Adrenal gland (tissue), 12 donors: Measurements from ENCODE around the gene RNF8. TPM values are rescaled to one million over a fixed set of nuclear protein-coding genes. Genes with fewer than 3 reads are reported as not detected.

Source experiments
- DNase-seq, 7 donors: peaks; one replicate each; pipeline ENCODE4 v3.0.0-alpha.2; 2019 to 2020
- H3K27ac ChIP-seq, 5 donors: fragments of 200-600 bp; sonication (generic) in 4 of 5; 1 replicate in 3 of 5; 2 replicates in 2 of 5; pipeline versions ENCODE4 v1.5.1 to v1.8.0; 2016 to 2020; ENCODE audit warnings: mild to moderate bottlenecking in 1 of 5
- H3K27me3 ChIP-seq: fragments of 200-600 bp; 2 replicates; pipeline ENCODE4 v1.8.0; 2021
- H3K36me3 ChIP-seq, 2 donors: fragments of 200-600 bp; replicated peaks in 1 of 2; 1 replicate in 1 of 2; 2 replicates in 1 of 2; pipeline versions ENCODE4 v1.5.1 to v1.8.0; 2018 to 2022
- H3K4me1 ChIP-seq, 2 donors: fragments of 200-600 bp; replicated peaks in 1 of 2; 1 replicate in 1 of 2; 2 replicates in 1 of 2; pipeline versions ENCODE4 v1.5.1 to v1.8.0; 2018 to 2021
- H3K4me3 ChIP-seq, 4 donors: fragments of 200-600 bp; sonication (generic) in 3 of 4; one replicate each; pipeline ENCODE4 v1.5.1; 2016 to 2018
- H3K9me3 ChIP-seq, 3 donors: fragments of 200-600 bp; sonication (generic) in 1 of 3; replicated peaks in 1 of 3; 1 replicate in 2 of 3; 2 replicates in 1 of 3; pipeline versions ENCODE4 v1.5.1 to v1.8.0; 2016 to 2021
- CTCF ChIP-seq, 6 experiments: fragments of 450-650 bp in 4 of 6; fragments of 200-600 bp in 2 of 6; sonication (generic) in 1 of 6; IDR thresholded peaks; 1 replicate in 5 of 6; 2 replicates in 1 of 6; pipeline versions ENCODE4 v1.5.1 to v1.8.0; 2016 to 2021; ENCODE audit warnings: antibody characterized with exemption in 6 of 6, mild to moderate bottlenecking in 2 of 6, moderate library complexity in 1 of 6
- POLR2A ChIP-seq, 2 donors: fragments of 450-650 bp; IDR thresholded peaks; one replicate each; pipeline ENCODE4 v1.6.1; 2017; ENCODE audit warnings: antibody characterized with exemption in 2 of 2, mild to moderate bottlenecking in 2 of 2, moderate library complexity in 1 of 2
- WGBS, 4 donors: extraction: QIAGEN DNeasy Blood & Tissue Kit in 2 of 4; methylation state at CpG; one replicate each; pipeline versions ENCODE4 v1.1.5 to v1.1.7; 2013 to 2017; 5-methylcytosine and 5-hydroxymethylcytosine counted together
- intact Hi-C, 2 donors: fragments of 100-400 bp; cut with DNase I; formaldehyde crosslinking; loops; one replicate each; pipeline versions ENCODE4 v1.14.1 to v1.15.0; 2022 to 2023
- polyA plus RNA-seq, 3 donors: library from polyadenylated mRNA; stranded (reverse); fragments of 200-250 nt in 2 of 3; fragments of 350-450 nt in 1 of 3; fragmentation: Illumina TruSeq in 1 of 3; extraction: RNeasy Lipid Tissue Mini Kit (QIAGEN cat#74804) in 1 of 3; gene quantifications; one replicate each; pipeline ENCODE4 v1.2.3, GENCODE V29; 2013 to 2014
- total RNA-seq, 9 donors: library from RNA; depleted of rRNA in 4 of 9; stranded (reverse); fragments of >200 nt in 4 of 9; fragments of 120-200 nt in 1 of 9; fragmentation: NEBNext Ultra II Directional in 1 of 9; extraction: Animal tissue kit (Norgen Biotek cat#: 25700) in 1 of 9; gene quantifications; one replicate each; pipeline versions ENCODE4 v1.1.0 to v1.2.4, GENCODE V29; 2013 to 2023
- donor health status: healthy with polysubstance abuse.
- donor health status: Bipolar disorder and iron deficiency.
- donor health status: DM: yes; HTN: yes; CAD: no.
- donor health status: DM: no; HTN: no; CAD: no.
- donor health status: DM: no; HTN: no; CAD: no.
- donor health status: DM: yes; HTN: yes; CAD: no.

Gene RNF8
- total and polyA plus RNA-seq, 12 donors: 13.1 to 54.6 (median 20.6) TPM

GRCh38 chr6:37381579-37381978 is 27.8 kb downstream of the RNF8 start:
- no peaks in the 10 kb centered on the region for H3K4me1 ChIP-seq
- TF ChIP-seq POLR2A (IDR thresholded peaks at IDR 0.05) (no peak), CTCF (IDR thresholded peaks at IDR 0.05) (peak in 5 of 6 experiments; percentile 22 to 48 (median 39))
- H3K9me3 ChIP-seq: no peaks in the 10 kb centered on the region
- intact Hi-C loops: no loop called here
- no peaks in the 10 kb centered on the region for H3K27me3 ChIP-seq
- 48 to 52% (median 52%) methylated on average over 2 of the region's 2 CpGs for WGBS, 4 donors
- no peak overlapping the region for H3K27ac ChIP-seq
- H3K4me3 ChIP-seq: no peak overlapping the region
- peak in 2 of 7 donors; percentile 19 to 20 for DNase-seq
- peaks cover 0 to 18% of the 10 kb centered on the region in 2 donors for H3K36me3 ChIP-seq

- Histone ChIP-seq H3K4me1 (no peaks in the 10 kb centered on the region), H3K27ac (no peak overlapping the region), H3K27me3 (no peaks in the 10 kb centered on the region), H3K4me3 (no peak overlapping the region), H3K36me3 (peaks cover 0 to 21% of the 10 kb centered on the region in 2 donors), H3K9me3 (no peaks in the 10 kb centered on the region)
- intact Hi-C loops: no loop called here
- 88 to 100% (median 97%) methylated on average over 1 of the region's 1 CpG for WGBS, 4 donors
- no peak for DNase-seq
- TF ChIP-seq CTCF (IDR thresholded peaks at IDR 0.05) (no peak), POLR2A (IDR thresholded peaks at IDR 0.05) (no peak)
Measured at GRCh38 chr6:37382994-37383765, 29.4 kb downstream of the RNF8 start.

GRCh38 chr6:37388578-37388977 is 34.8 kb downstream of the RNF8 start:
- TF ChIP-seq CTCF (IDR thresholded peaks at IDR 0.05) (no peak), POLR2A (IDR thresholded peaks at IDR 0.05) (no peak)
- intact Hi-C loops: no loop called here
- DNase-seq: no peak

GRCh38 chr6:37389857-37390256 is 36.1 kb downstream of the RNF8 start:
- no peak for DNase-seq
- Histone ChIP-seq H3K27me3 (no peaks in the 10 kb centered on the region), H3K36me3 (peaks cover 0 to 38% of the 10 kb centered on the region in 2 donors), H3K27ac (no peak overlapping the region), H3K4me1 (no peaks in the 10 kb centered on the region), H3K4me3 (no peak overlapping the region), H3K9me3 (no peaks in the 10 kb centered on the region)
- WGBS, 4 donors: 90 to 97% (median 93%) methylated on average over 3 of the region's 3 CpGs
- intact Hi-C loops: no loop called here
- TF ChIP-seq POLR2A (IDR thresholded peaks at IDR 0.05) (no peak), CTCF (IDR thresholded peaks at IDR 0.05) (no peak)

More at GRCh38 chr6:37388578-37388977, 34.8 kb downstream of the RNF8 start:
- Histone ChIP-seq H3K4me3 (no peak overlapping the region), H3K4me1 (no peaks in the 10 kb centered on the region), H3K27me3 (no peaks in the 10 kb centered on the region), H3K9me3 (no peaks in the 10 kb centered on the region), H3K27ac (no peak overlapping the region), H3K36me3 (peaks cover 0 to 36% of the 10 kb centered on the region in 2 donors)
